NOMO-1 treated with dmso at 0.1 percent for 144 hours (cell line): ENCODE data around the gene ATF2.

Source experiments
- DNase-seq: peaks from one replicate; lab custom pipeline; 2025; ENCODE audit not compliant: unreplicated experiment; lab: John Stamatoyannopoulos, UW

The ATF2 gene

GRCh38 chr2:175167792-175168563 lies at the start of gene ATF2:
TSS of gene ATF2 (minus strand) at chr2:175168203. CDS start at chr2:175136443, 31,760 bp downstream.
- peak; percentile 99 for DNase-seq

- no peak for DNase-seq
These were observed 39.9 kb upstream of the ATF2 start for GRCh38 chr2:175207741-175208438.

GRCh38 chr2:175206866-175207265 lies 38.9 kb upstream of the ATF2 start:
- DNase-seq, result no peak

GRCh38 chr2:175205523-175205922 lies 37.5 kb upstream of the ATF2 start:
- DNase-seq, result no peak

- DNase-seq, result peak; percentile 9
These were observed 35.9 kb upstream of the ATF2 start for GRCh38 chr2:175203621-175204496.

- no peak for DNase-seq
These were observed 27.0 kb upstream of the ATF2 start for GRCh38 chr2:175195012-175195411.

- no peak for DNase-seq
These were observed 20.8 kb upstream of the ATF2 start for GRCh38 chr2:175188761-175189160.

GRCh38 chr2:175187378-175187777 lies 19.4 kb upstream of the ATF2 start:
- no peak for DNase-seq

- no peak for DNase-seq
These were observed 15.7 kb upstream of the ATF2 start for GRCh38 chr2:175183674-175184073.

GRCh38 chr2:175181877-175182308 lies 13.9 kb upstream of the ATF2 start:
- DNase-seq, result no peak

- peak; percentile 83 for DNase-seq
These were observed 13.3 kb upstream of the ATF2 start, which contains the start of gene ATP5MC3 for GRCh38 chr2:175181104-175181876. TSS of gene ATP5MC3 (minus strand) at chr2:175181710. CDS start at chr2:175181393, 317 bp downstream.

- DNase-seq, result peak; percentile 52
These were observed 12.7 kb upstream of the ATF2 start for GRCh38 chr2:175180701-175181103.

GRCh38 chr2:175176624-175177023 lies 8.6 kb upstream of the ATF2 start:
- DNase-seq, result no peak

GRCh38 chr2:175175896-175176295 lies 7.9 kb upstream of the ATF2 start:
- no peak for DNase-seq

- DNase-seq, result no peak
These were observed 7.3 kb upstream of the ATF2 start for GRCh38 chr2:175175320-175175719.

- DNase-seq, result no peak
These were observed 2.8 kb upstream of the ATF2 start for GRCh38 chr2:175170659-175171304.

- no peak for DNase-seq
These were observed 1.2 kb upstream of the ATF2 start for GRCh38 chr2:175169191-175169590.

GRCh38 chr2:175168564-175168945 lies 552 bp upstream of the ATF2 start:
- no peak for DNase-seq

- DNase-seq, result no peak
These were observed 769 bp downstream of the ATF2 start for GRCh38 chr2:175167076-175167791.
